Transverse colon (tissue), 4 donors: ENCODE measurements around the gene IL7R.

Source experiments
- EP300 ChIP-seq: sonication (generic); formaldehyde crosslinking; IDR thresholded peaks from one replicate; pipeline ENCODE4 v1.6.1; 2017; ENCODE audit warnings: antibody characterized with exemption, low read depth
- POLR2AphosphoS5 ChIP-seq, 3 donors: sonication (generic); formaldehyde crosslinking; IDR thresholded peaks; one replicate each; pipeline ENCODE4 v1.6.1; 2016; ENCODE audit warnings: antibody characterized with exemption in 3 of 3
- TF ChIP-seq, protein P1 (sequence below), 5 experiments: fragments of 200-600 bp in 3 of 5; fragments of 450-650 bp in 2 of 5; sonication (generic) in 3 of 5; IDR thresholded peaks; 1 replicate in 2 of 5; 2 replicates in 3 of 5; pipeline ENCODE4 v1.5.1; 2016 to 2017; ENCODE audit warnings: antibody characterized with exemption in 5 of 5, inconsistent platforms in 3 of 5, mild to moderate bottlenecking in 2 of 5, moderate library complexity in 1 of 5

DNA sequence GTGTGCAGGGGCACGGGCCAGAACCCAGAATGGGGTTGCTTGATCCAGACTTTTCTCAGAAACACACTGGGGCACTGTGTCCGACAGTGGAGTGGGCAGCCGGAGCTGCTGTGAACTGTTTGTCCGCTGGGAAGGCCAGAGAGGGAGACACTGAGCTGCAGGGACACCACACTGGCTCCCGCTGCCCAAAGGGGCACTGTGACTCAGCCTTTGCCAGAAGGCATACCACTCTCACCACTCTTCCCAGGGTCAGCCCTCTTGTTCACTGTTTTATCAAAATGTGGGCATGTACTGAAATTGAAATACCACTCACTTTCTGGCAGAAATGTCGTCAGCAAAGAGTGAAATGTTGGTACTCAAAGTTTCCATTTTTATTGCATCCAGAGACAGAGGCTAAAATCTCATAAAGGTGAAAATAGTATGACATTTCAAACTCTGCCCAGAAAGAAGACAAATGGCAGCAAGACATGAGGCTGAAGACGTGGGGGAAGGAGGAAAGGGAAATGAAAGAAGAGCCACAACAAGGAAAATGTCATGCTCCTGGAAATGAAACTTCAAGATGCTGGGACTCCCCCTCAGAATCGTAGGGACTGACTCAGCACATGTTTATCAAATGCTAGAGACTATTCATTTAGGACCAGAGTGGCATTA, 4.5 kb upstream of the IL7R start:
- TF ChIP-seq, protein P1, sequence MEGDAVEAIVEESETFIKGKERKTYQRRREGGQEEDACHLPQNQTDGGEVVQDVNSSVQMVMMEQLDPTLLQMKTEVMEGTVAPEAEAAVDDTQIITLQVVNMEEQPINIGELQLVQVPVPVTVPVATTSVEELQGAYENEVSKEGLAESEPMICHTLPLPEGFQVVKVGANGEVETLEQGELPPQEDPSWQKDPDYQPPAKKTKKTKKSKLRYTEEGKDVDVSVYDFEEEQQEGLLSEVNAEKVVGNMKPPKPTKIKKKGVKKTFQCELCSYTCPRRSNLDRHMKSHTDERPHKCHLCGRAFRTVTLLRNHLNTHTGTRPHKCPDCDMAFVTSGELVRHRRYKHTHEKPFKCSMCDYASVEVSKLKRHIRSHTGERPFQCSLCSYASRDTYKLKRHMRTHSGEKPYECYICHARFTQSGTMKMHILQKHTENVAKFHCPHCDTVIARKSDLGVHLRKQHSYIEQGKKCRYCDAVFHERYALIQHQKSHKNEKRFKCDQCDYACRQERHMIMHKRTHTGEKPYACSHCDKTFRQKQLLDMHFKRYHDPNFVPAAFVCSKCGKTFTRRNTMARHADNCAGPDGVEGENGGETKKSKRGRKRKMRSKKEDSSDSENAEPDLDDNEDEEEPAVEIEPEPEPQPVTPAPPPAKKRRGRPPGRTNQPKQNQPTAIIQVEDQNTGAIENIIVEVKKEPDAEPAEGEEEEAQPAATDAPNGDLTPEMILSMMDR (IDR thresholded peaks at IDR 0.05) = no peak
- TF ChIP-seq EP300 (no peak), POLR2AphosphoS5 (IDR thresholded peaks at IDR 0.05) (no peak)
